LHCN-M2 (cell line): ENCODE data around the gene RFTN1. TPM values are rescaled to one million over a fixed set of nuclear protein-coding genes. Genes with fewer than 3 reads are reported as not detected.

Experiments
- DNase-seq: peaks from one replicate; pipeline ENCODE4 v3.0.0-alpha.2; 2012; ENCODE audit warnings: low read depth
- polyA plus RNA-seq: library from polyadenylated mRNA; unstranded; fragments of >200 nt; gene quantifications from one replicate; pipeline ENCODE4 v1.2.1, GENCODE V29; 2012; ENCODE audit warnings: missing spikeins
- total RNA-seq: library from RNA; depleted of rRNA; stranded (reverse); fragments of >200 nt; gene quantifications from 2 replicates; pipeline ENCODE4 v1.2.3, GENCODE V29; 2014; rRNA removed

RFTN1 gene
- total RNA-seq, result 51.6 and 58.2 TPM in 2 replicates
- 57.3 TPM for polyA plus RNA-seq

GRCh38 chr3:16513141-16514020 lies at the start of gene RFTN1:
RFTN1 (minus strand) TSS chr3:16513699; CDS start chr3:16493869, 19,830 bp downstream.
- peak; percentile 61 for DNase-seq

DNA sequence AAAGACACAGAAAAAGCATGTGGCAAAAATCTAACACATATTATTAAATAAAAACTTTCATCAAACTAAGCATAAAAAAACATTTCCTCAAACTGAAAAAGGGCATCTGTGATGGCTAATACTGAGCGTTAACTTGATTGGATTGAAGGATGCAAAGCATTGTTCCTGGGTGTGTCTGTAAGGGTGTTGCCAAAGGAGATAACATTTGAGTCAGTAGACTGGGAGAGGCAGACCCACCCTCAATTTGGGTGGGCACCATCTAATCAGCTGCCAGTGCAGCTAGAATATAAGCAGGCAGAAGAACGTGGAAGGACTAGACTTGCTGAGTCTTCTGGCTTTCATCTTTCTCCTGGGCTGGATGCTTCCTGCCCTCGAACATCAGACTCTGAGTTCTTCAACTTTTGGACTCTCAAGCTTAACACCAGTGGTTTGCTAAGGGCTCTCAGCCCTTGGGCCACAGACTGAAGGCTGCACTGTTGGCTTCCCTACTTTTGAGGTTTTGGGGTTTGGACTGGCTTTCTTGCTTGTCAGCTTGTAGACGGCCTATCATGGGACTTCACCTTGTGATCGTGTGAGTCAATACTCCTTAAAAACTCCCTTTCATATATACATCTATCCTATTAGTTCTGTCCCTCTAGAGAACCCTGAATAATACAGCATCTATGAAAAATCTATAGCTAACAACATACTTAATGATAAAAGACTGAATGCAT lies 46.3 kb upstream of the RFTN1 start:
- DNase-seq, result no peak

DNA sequence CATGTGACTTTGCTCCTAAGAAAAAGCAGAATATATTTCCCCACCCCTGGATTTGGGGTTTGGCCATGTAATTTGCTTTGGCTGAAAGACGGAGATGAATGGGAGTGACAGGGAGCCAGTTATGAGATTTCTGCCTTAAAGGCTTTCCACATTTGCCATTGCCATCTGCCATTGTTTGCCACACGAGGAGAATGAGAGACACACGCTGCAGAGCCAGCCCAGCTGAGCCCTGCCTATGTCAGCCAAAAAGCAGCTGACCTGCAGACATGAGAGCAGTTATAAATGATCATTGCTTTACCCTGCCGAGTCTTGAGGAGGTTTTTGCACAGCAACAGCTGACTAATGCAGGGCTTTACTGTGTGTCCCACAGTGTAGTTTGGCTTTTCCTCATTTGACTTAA lies 40.6 kb upstream of the RFTN1 start:
- no peak for DNase-seq

DNA sequence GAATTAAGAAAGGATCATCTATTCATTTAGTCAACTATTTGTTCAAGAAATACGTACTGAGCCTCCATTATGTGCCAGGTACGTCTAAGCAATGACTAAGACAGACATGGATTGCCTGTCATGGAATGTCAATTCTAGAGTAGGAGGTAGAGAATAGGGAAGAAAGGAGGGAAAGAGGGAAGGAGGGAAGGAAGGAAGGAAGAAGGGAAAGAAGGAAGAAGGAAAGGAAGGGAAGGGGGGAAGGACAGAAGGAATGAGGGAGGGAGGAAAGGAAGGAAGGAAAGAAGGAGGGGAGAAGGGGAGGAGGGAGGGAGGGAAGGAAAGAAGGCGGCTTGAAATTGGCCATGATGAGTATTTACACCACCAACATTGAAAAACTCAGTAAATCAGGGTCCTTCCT lies 39.3 kb upstream of the RFTN1 start:
- DNase-seq, result no peak

DNA sequence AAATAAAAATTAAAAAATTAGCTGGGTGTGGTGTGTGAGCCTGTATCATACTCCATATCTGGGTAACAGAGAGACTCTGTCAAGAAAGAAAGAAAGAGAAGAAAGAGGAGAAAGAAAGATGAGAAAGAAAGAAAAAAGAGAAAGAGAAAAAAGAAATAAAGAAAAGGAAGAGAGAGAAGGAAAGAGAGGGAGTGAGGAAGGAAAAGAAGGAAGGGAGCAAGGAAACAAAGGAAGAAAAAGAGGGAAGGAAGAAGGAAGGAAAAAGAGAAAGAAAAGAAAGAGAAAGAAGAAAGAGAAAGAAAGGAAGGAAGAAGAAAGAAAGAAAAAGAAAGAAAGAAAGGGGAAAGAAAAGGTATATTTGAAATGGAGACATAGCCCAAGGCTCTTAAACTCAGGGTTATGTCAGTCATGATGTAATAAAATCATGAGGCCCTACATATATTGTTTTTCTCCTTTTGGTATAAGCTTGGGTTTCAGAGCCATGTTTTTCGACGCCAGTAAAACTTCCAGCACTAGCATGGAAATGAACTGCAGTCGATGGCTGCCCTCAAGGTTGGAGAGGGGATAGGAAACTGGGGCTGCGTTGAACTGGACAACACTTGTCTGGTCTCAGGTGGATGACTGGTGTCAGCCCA lies 38.0 kb upstream of the RFTN1 start:
- no peak for DNase-seq

DNA sequence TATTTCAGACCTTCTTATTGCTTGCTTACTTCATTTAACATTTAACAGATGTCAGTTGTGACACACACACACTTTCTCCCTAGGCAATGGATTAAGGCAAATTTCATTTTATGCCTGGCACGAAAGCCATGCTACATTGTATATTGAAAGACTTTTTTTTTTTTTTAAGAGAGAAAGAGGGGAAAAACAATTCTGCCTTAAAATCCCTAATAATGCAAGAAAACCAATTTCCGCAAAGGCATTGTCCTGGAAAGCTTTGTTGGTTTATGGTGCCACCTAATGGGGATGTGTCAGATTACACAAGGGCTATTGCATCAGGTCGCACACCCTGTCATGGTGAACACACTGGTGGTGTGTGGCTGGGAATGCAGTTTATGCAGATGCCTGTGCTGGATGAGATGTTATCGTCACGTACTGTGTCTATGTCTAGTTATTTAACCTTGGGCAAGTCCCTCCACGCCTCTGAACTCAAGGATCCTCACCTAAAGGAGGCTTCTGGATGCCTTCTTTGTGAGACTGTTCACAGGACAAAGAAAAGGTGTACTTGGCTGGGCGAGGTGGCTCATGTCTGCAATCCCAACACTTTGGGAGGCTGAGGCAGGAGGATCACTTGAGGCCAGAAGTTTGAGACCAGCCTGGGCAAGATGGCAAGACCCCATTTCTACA lies 37.3 kb upstream of the RFTN1 start:
- peak; percentile 80 for DNase-seq

DNA sequence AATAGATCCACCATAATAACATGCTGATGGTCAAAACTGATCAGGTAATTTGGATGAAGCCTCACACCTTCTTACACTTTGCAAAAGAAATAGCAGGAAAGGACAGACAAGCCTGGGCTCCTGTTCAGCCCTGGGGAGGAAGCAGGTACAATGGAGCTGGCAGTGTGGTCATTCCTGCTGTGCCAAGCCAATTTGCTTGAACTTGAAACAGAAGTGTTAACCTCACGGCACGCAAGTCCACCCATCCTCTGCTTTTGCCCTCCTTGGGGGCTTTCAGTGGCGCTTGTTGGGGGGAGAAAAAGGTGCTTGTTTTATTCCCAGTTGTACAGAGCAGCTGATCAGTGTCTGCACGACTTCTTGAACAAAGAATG lies 36.8 kb upstream of the RFTN1 start:
- DNase-seq, result no peak

- DNase-seq, result peak; percentile 75
Measured at GRCh38 chr3:16548721-16549120, 35.2 kb upstream of the RFTN1 start.

- DNase-seq, result no peak
Measured at GRCh38 chr3:16547561-16548357, 34.3 kb upstream of the RFTN1 start.

- DNase-seq, result no peak
Measured at GRCh38 chr3:16546186-16547010, 32.9 kb upstream of the RFTN1 start.

GRCh38 chr3:16545413-16546185 lies 32.1 kb upstream of the RFTN1 start:
- no peak for DNase-seq

DNA sequence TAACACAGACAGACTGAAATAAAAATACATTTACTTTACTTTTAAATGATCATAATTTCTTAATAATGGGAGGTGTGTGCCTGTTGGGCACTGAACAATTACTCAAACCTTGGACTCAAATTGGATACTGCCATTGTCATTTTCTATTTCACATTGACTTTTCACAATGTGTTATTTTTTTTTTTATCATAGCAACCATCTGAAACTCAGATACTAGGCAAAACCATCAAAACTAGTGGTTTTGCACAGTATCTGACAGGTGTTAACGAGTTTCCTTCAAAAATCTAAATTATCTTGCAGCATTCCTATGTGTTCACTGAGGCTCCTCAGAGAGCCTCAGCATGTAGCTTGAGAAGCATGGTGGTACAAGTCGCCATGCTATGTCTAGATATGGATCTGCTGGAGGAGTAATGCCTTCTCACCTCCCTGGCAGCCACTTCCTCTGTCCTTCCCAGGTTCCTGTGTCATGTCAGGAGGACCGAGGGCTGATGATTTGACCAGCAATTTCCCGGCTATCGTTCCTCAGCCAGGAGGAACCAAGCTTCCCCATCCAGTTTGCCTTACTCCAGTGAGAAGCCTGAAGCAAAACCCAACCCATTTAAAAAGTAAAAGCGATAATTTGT lies 29.9 kb upstream of the RFTN1 start:
- no peak for DNase-seq

GRCh38 chr3:16538507-16538906 lies 25.0 kb upstream of the RFTN1 start:
- DNase-seq, result no peak

- no peak for DNase-seq
Measured at GRCh38 chr3:16536996-16537395, 23.5 kb upstream of the RFTN1 start.

GRCh38 chr3:16536344-16536663 lies 22.8 kb upstream of the RFTN1 start:
- DNase-seq, result no peak

GRCh38 chr3:16534640-16535262 lies 21.3 kb upstream of the RFTN1 start:
- no peak for DNase-seq

- no peak for DNase-seq
Measured at GRCh38 chr3:16533928-16534574, 20.6 kb upstream of the RFTN1 start.

DNA sequence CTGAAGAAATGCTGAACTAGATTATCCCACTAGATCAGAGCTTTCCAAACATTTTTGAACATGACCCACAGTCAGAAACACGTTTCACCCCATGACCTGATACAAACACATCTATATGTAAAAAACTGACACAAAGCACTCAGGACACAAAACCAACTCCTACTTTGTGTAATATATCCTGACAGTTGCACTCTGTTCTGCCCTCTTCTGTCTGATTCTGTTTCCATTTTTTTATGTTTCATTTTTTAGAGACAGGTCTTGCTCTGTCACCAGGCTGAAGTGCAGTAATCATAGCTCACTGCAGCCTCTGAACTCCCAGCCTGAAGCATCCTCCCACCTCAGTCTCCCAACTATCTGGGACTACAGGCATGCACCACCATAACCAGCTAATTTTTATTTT lies 15.8 kb upstream of the RFTN1 start:
- DNase-seq, result no peak
